Activated naive CD4-positive, alpha-beta T cell treated with anti-CD3 and anti-CD28 coated beads, Interleukin-2, amount 50 U/mL, for 24 hours (primary cell): ENCODE measurements around the gene TNFRSF14.

Source experiments
- H3K27ac Mint-ChIP-seq: one replicate; pipeline ENCODE4 v1.8.0; 2021; ENCODE audit warnings: mild to moderate bottlenecking, mixed read lengths
- H3K27me3 Mint-ChIP-seq: one replicate; pipeline ENCODE4 v1.8.0; 2021; ENCODE audit warnings: mixed read lengths
- H3K36me3 Mint-ChIP-seq: one replicate; pipeline ENCODE4 v1.8.0; 2021; ENCODE audit warnings: mixed read lengths
- H3K4me1 Mint-ChIP-seq: one replicate; pipeline ENCODE4 v1.8.0; 2021; ENCODE audit warnings: mixed read lengths
- H3K4me3 Mint-ChIP-seq: one replicate; pipeline ENCODE4 v1.8.0; 2021; ENCODE audit warnings: mild to moderate bottlenecking, mixed read lengths
- H3K9me3 Mint-ChIP-seq: one replicate; pipeline ENCODE4 v1.8.0; 2021; ENCODE audit warnings: mixed read lengths

The TNFRSF14 gene

DNA sequence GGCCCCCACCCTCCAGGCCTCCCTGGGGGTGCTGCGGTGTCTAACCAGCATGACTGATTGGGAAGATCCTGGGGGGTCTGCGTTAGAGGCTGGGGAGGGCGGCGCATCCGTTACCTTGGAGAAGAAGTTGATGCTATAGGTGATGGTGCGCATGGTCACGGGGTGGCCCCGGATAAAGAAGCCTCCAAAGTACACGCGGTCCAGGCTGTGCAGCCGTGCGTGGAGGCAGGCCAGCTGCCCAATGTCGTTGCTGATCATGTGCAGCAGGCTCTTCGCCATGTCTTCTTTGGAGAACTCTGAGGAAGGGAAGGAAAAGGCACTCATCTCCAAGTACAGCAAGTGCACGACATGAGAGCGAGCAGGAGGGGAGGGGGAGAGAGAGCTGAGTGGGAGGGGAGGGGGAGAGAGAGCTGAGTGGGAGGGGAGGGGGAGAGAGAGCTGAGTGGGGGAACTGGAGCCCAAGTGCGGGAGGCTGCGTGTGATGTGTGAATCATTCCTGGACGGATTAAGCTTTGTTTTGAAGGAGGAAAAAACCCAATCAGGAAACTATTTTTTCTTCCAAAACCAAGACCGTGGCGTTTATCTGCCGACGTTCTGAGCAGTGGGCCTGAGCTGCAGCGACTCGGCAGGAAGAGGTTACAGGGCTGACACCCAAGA lies 37.0 kb upstream of the TNFRSF14 start:
- Mint-ChIP-seq H3K4me3 (no peak overlapping the region), H3K36me3 (peaks cover 1% of the 10 kb centered on the region), H3K27me3 (no peaks in the 10 kb centered on the region), H3K9me3 (no peaks in the 10 kb centered on the region), H3K4me1 (peaks cover 19% of the 10 kb centered on the region), H3K27ac (no peak overlapping the region)

DNA sequence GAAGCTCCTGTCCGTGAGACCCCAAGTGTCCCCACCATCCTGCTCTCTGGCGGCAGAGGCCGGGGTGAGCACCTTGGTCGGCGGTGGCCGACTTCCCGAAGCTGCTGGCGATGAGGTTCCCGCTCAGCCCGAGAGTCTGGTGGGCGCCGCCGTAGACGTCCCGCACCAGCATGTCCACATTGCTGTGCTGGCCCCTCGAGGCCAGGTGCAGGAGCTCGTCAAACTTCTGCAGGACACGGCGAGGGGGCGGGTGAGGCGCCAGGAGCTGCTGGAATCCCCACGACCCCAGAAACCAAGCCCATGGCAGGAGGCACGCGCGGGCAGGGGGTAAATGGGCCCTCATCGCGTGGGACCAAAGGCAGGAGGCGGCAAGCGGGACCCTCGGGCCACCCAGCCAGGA lies 36.4 kb upstream of the TNFRSF14 start:
- H3K36me3 Mint-ChIP-seq, result peaks cover 1% of the 10 kb centered on the region
- H3K27me3 Mint-ChIP-seq, result no peaks in the 10 kb centered on the region
- peaks cover 25% of the 10 kb centered on the region for H3K4me1 Mint-ChIP-seq
- no peak overlapping the region for H3K4me3 Mint-ChIP-seq
- no peaks in the 10 kb centered on the region for H3K9me3 Mint-ChIP-seq
- H3K27ac Mint-ChIP-seq, result no peak overlapping the region

DNA sequence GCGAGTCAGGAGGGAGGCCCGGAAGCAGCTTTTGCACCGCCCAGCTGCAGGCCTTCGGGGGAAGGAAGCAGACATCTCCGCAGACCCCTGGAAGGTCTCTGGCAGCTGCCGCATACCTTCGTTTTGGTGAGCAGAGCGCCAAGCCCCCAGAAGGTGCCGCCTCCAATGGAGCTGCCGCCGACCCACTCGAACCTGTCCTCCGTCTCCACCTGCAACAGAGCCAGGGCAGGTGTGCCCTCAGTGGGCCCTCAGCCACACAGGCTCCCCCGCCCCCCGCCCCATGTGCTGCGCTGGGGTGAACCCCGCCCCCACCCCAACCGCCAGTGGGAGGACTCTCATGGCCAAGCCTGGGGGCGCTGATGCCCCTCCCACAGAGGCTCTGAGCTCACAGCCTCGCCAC lies 36.0 kb upstream of the TNFRSF14 start:
- Mint-ChIP-seq H3K27me3 (no peaks in the 10 kb centered on the region), H3K4me3 (no peak overlapping the region), H3K36me3 (peaks cover 1% of the 10 kb centered on the region), H3K27ac (no peak overlapping the region), H3K4me1 (peaks cover 30% of the 10 kb centered on the region), H3K9me3 (no peaks in the 10 kb centered on the region)

DNA sequence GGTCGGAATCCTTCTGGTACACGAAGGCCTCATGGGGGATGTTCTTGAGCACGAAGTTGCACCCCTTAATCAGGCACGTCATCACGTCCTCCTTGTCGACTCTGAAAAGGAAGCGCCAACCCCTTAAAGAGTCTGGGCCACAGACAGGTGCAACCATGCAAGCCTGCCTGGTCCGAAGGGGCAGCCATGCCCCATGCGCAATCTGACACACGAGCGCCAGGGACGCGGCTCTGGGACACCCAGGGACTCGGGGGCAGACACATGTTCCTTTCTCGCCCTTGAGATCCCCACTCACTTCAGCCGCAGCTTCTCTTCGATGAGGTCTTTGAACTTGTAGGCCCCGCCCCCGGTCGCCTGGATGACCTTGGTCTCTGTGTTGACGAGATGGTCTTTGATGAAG lies 35.4 kb upstream of the TNFRSF14 start:
- Mint-ChIP-seq H3K36me3 (peaks cover 1% of the 10 kb centered on the region), H3K27ac (no peak overlapping the region), H3K9me3 (no peaks in the 10 kb centered on the region), H3K4me1 (peaks cover 32% of the 10 kb centered on the region), H3K27me3 (no peaks in the 10 kb centered on the region), H3K4me3 (no peak overlapping the region)

DNA sequence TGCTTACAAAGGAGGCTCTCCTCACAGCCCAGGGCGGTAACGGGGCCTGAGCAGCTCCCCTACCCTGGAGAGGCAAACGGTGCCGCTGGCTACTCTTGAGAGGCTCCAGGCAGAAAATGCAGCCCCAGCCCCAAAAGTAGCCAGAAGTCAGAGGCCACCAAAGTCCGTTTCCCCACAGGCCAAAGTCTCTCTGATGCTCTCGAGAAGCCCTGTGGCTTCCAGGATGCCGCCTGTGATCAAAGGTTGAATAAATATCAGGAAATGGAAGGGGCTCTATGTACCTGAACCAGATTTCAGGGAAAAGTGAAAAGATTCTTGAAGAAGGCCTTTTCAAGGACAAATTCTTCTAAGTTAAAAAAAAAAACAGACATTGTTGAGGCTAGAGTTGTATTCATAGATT lies 33.9 kb upstream of the TNFRSF14 start:
- H3K4me3 Mint-ChIP-seq, result no peak overlapping the region
- peaks cover 38% of the 10 kb centered on the region for H3K4me1 Mint-ChIP-seq
- H3K9me3 Mint-ChIP-seq, result no peaks in the 10 kb centered on the region
- peak overlapping the region; percentile 98 for H3K27ac Mint-ChIP-seq
- H3K36me3 Mint-ChIP-seq, result peaks cover 1% of the 10 kb centered on the region
- H3K27me3 Mint-ChIP-seq, result no peaks in the 10 kb centered on the region

DNA sequence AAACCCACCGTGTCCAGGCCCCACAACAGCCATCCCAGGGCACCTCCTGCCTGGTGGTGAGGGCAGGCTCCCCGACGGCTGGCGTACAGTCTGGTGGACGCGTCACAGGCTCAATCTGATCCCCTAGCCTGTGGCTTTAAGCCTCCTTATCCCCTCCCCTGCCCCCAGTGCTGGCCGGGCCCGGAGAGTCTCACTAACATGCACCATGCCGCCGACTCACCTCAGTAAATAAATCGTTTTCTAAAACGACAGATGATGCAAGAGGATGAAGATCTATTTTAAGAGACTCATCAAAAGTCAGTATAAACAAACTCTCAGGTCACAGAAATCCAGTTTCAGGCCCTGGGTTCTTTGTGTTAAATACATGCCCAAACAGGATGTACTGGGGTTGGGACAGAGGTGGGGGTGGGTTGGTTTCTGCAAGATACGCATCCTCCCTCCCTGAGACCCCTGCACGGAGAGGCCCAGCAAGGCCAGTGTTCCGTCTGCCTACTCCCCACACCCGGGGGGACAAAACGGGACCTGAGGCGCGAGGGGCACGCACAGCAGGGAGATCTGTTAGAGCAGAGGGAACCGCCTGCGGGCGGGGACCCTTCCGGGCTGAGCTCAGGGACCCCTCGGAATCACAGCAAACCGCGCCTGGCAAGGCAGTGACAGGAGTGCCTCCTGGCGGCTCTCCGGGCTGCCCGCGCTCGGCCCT lies 32.8 kb upstream of the TNFRSF14 start:
- Mint-ChIP-seq H3K9me3 (no peaks in the 10 kb centered on the region), H3K27ac (peak overlapping the region; percentile 98), H3K36me3 (peaks cover 1% of the 10 kb centered on the region), H3K4me3 (peak overlapping the region; percentile 94), H3K27me3 (no peaks in the 10 kb centered on the region), H3K4me1 (peaks cover 38% of the 10 kb centered on the region)

DNA sequence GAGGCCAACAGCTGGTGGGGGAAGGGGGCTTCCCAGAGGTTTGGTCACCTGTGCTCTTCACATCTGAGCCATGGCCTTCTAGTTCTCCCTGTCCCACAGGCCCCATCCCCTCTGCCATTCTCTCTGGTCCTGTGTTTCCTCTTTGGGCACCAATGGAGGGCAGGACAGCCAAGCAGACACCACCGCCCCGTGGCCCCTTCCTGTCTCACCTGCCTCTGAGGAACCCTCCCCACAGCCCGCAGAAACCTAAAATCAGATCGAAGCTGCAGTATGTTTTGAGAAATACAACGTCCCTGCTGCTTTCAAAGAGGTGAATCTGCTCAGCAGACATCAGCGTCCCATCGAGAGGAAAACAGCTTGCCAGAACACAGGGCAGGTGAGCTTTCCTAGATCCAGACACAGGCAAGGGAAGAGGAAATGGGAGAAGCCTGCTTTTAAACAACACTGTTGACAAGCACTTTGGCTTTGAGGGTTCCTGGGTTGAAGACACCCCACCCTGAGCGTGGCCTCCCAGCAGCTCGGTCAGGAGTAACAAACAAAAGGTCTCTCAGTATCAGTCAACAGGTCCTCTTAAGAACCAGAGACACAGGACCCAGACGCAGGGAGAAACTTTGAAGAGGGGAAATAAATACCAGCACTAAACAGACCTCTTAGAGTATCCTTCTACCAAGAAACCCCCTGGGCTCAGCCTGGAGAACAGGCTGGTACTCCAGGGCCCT lies 32.1 kb upstream of the TNFRSF14 start:
- H3K9me3 Mint-ChIP-seq, result no peaks in the 10 kb centered on the region
- peaks cover 1% of the 10 kb centered on the region for H3K36me3 Mint-ChIP-seq
- H3K27me3 Mint-ChIP-seq, result no peaks in the 10 kb centered on the region
- H3K27ac Mint-ChIP-seq, result peak overlapping the region; percentile 93
- H3K4me3 Mint-ChIP-seq, result peak overlapping the region; percentile 94
- H3K4me1 Mint-ChIP-seq, result peaks cover 44% of the 10 kb centered on the region

DNA sequence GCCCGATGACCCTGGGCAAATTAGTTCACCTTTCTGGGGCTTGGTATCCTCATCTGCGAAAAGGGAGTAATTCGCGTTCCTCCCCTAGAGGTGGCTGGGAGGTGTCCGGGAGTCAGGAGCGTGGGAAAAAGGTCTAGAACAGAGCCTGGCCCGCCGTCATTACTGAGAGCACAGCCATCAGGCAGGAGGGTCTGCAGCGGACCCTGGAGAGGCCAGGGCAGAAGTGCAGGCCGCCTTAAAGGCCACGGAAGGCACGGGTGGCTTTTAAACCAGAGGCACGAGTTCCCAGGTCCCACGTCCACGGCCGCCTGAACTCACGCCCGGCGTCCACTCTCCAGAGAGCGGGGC lies 30.6 kb upstream of the TNFRSF14 start:
- H3K4me3 Mint-ChIP-seq, result peak overlapping the region; percentile 94
- H3K27me3 Mint-ChIP-seq, result no peaks in the 10 kb centered on the region
- H3K4me1 Mint-ChIP-seq, result peaks cover 44% of the 10 kb centered on the region
- H3K36me3 Mint-ChIP-seq, result no peaks in the 10 kb centered on the region
- H3K27ac Mint-ChIP-seq, result peak overlapping the region; percentile 93
- H3K9me3 Mint-ChIP-seq, result no peaks in the 10 kb centered on the region

DNA sequence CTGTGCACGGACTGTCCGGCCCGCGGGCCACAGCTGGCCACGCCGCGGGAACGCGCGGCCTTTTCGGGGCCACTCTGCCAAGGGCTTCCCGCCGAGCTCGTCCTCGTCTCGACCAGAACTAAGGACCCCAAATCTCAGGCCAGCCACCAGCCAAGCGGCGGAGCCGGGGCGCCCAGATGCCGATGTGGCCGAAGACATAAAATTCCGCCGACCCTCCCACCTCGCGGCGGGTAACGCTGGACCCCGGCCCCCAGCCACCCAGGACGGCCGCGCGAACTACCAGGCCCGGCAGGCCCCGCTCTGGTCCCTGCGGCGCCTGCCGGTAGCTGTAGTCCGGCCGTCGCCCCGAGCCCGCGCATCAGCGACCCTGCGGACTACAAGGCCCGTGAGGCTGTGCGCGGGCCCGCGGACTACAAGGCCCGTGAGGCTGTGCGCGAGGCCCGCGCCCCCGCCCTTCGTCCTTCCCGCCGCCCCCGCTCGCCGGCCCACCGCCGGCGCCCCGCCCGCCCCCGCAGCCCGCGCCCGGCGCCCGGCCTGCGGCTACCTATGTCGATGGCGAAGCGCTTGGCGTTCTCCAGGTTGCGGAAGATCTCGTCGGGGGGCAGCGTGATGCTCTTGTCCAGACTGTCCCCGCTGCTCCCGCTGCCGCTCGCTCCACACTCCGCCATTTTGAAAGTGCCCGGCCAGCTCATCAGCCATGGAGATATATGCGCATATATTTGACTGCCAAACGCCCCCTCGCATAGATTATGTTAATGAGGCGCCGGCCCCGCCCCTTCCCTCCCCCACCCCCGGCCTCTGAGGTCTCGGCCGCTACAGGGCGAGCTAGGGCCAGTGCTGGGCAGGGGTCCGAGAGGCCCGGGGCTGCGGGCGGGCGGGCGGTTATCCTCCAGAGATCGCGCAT lies 30.0 kb upstream of the TNFRSF14 start, which contains the start of gene PANK4:
PANK4 (minus strand) TSS at position 677 of the 904 bp plus-strand sequence; CDS start at position 668, 9 bp downstream.
- Mint-ChIP-seq H3K27me3 (no peaks in the 10 kb centered on the region), H3K27ac (peak within 1 kb of the TSS; percentile 97), H3K36me3 (no peaks in the 10 kb centered on the region), H3K9me3 (no peaks in the 10 kb centered on the region), H3K4me3 (peak within 1 kb of the TSS; percentile 94), H3K4me1 (peaks cover 47% of the 10 kb centered on the region)

DNA sequence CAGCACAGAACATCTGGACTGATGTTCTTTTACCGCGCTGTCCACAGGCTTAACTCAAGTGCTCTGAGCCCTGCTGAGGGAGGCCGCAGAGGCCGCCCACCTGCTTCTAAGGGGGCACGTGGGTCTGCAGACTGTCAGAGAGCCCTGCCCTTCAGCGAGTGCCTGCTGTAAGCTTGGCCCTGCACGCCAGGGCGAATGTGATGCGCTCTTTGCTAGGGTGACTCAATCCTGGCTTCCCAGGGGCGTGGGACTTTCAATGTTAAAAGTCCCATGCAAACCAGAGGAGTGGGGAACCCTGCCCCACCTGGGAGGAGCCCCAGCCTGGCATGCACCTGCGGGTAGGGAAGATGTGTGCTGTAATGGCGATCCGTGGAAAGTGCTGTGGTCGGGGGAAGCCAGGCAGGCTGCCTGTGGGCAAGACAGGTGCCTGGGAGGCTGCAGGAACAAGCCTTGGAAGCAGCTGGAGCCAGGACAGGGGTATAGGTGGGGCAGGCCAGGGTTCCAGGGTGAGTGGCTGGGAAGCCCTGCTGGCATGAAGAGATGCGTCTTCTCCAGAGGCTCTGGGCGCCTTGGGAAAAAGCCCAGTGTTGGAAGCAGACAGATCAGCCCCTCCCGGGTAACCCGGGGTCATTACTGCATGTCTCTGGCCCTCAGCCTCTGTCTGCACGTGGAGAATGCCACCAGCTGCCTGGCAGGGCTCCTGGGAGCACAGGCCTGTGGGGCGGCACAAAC lies 29.2 kb upstream of the TNFRSF14 start:
- Mint-ChIP-seq H3K36me3 (no peaks in the 10 kb centered on the region), H3K27me3 (no peaks in the 10 kb centered on the region), H3K27ac (no peak overlapping the region), H3K4me3 (peak overlapping the region; percentile 65), H3K4me1 (peaks cover 47% of the 10 kb centered on the region), H3K9me3 (no peaks in the 10 kb centered on the region)

DNA sequence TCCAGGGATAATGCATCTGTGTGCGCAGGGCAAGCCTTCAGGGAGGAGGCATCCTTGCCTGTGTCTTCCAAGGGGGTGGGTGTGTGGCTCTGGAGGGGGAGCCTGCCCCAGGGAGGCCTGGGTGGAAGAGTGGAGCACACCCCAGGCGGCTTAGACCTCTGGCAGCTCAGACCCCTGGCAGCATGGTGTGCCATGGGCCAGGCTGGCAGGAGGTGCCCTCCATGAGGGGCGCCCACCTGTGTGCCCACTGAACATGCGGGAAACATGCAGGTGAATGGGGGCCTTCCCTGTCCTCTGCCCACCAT lies 28.7 kb upstream of the TNFRSF14 start:
- Mint-ChIP-seq H3K9me3 (no peaks in the 10 kb centered on the region), H3K27ac (no peak overlapping the region), H3K4me1 (peaks cover 44% of the 10 kb centered on the region), H3K4me3 (no peak overlapping the region), H3K36me3 (no peaks in the 10 kb centered on the region), H3K27me3 (no peaks in the 10 kb centered on the region)

DNA sequence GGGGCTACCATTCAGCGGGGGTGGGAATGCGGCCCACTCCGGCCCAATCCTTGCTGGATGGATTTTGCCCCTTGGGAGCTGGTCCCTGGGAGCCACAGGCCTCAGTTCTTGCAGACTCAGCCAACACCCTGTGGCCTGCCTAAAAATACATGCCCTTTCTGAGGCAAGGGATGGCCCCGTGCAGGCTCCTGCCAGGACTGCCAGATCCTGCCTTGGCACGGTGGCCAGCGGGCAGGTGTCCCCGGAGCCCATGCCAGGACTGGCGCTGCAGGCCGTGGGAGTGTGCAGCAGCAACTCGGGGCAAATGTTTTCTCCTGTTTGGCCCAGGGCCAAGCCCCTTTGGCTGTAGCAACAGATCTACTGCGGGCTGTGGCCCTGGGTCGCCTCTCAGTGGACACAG lies 28.2 kb upstream of the TNFRSF14 start:
- no peak overlapping the region for H3K27ac Mint-ChIP-seq
- no peaks in the 10 kb centered on the region for H3K36me3 Mint-ChIP-seq
- no peak overlapping the region for H3K4me3 Mint-ChIP-seq
- peaks cover 39% of the 10 kb centered on the region for H3K4me1 Mint-ChIP-seq
- H3K27me3 Mint-ChIP-seq, result no peaks in the 10 kb centered on the region
- H3K9me3 Mint-ChIP-seq, result no peaks in the 10 kb centered on the region

DNA sequence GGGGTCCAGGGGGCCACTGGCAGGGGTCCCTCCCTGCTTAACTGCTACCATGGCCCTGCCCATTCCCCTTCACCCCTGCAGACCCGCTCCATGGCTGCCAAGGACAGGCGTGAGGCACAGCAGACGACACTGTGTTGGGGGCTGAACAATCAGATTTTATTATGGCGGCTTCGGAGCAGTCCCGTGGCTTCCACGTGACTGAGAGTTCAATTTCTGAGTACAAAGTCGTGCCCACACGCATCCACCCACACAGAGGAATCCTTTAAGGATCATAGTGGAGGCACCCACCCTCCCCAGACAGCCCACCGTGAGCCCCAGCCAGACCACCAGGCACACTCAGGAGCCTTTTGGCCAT lies 27.6 kb upstream of the TNFRSF14 start:
- H3K4me1 Mint-ChIP-seq, result peaks cover 34% of the 10 kb centered on the region
- H3K4me3 Mint-ChIP-seq, result peak overlapping the region; percentile 78
- H3K27ac Mint-ChIP-seq, result no peak overlapping the region
- H3K36me3 Mint-ChIP-seq, result no peaks in the 10 kb centered on the region
- no peaks in the 10 kb centered on the region for H3K9me3 Mint-ChIP-seq
- no peaks in the 10 kb centered on the region for H3K27me3 Mint-ChIP-seq

DNA sequence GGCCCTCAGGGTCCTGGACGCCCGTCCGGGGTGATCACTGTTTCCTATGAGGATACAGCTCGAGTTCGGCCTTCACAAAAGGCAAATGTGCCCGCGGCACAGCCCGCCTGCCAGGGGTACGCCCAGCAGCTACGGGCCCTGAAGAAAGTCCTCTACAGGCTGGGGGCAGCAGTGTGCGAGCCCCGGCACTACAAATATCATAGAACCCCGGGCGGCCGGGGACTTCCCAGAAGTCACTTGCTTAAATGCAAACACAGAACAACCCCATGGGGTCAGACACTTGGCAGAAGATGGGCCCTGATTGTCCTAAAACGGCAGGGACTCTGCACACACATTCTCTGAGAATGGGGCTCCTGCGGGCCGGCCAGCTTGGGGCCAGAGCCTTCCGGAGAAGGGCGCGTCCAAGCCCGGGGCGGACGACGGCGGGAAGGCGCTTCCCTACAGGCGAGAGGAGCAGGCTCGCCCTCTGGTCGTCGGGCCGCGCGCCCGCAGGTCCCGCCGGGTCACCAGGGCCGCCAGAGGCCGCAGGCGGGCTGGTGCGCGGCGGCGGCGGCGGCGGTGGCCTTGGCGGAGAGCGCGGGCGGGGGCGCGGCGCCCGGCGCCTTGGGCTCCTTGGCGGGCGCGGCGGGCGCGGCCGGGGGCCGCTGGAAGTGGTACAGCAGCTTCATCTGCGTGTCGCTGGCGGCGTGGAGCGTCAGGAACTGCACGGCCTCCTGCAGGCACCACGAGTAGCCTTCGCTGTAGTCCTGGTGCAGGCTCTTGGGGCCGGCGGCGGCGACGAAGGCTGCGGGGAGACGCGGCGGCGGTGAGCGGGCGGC lies 27.0 kb upstream of the TNFRSF14 start:
- Mint-ChIP-seq H3K4me1 (peaks cover 28% of the 10 kb centered on the region), H3K27ac (no peak overlapping the region), H3K4me3 (peak overlapping the region; percentile 78), H3K36me3 (no peaks in the 10 kb centered on the region), H3K9me3 (no peaks in the 10 kb centered on the region), H3K27me3 (no peaks in the 10 kb centered on the region)
